ENCODE data around the gene CFAP77.

- no peak for TF ChIP-seq CTCF (IDR thresholded peaks at IDR 0.05)
- no peak for TF ChIP-seq POLR2AphosphoS5 (IDR thresholded peaks at IDR 0.05)
These were observed 138.1 kb downstream of the CFAP77 start for GRCh38 chr9:132547976-132548730.

All from sigmoid colon (tissue), 4 donors.